GM20000 (cell line): ENCODE results near the gene IGFL2.
"Not testable (repeated sequence)": the region's sequence is repeated elsewhere in the genome, so short reads cannot be mapped to it uniquely, and the experiment has no call there.

ENCODE experiments used
- DNase-seq: peaks from one replicate; pipeline ENCODE4 v3.0.0; 2012; ENCODE audit warnings: low spot score
- TF ChIP-seq, protein P1 (sequence below): IDR thresholded peaks from 2 replicates; pipeline ENCODE4 v1.5.1; 2012; ENCODE audit warnings: mild to moderate bottlenecking, control low read depth; ENCODE audit errors: extremely low read depth, missing control alignments

IGFL2 gene

DNA sequence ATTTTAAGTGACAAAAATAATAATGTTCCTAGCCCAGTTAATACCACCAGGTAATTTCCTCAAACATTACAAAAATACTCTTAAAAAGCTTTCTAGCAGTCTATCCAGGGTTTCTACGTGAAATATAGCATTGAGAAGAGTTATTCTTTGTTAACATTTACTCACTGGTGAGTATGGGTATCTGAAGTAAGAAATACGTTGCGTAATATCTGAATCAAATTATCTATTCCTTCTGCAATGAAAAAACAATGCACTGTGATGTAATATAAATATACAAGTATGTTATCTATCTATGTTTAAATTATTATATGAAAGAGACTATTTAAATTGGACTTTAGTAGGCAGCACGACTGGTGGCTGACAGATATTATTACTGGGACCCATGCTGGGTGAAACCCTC is 5.7 kb upstream of the IGFL2 start:
- TF ChIP-seq, protein P1, sequence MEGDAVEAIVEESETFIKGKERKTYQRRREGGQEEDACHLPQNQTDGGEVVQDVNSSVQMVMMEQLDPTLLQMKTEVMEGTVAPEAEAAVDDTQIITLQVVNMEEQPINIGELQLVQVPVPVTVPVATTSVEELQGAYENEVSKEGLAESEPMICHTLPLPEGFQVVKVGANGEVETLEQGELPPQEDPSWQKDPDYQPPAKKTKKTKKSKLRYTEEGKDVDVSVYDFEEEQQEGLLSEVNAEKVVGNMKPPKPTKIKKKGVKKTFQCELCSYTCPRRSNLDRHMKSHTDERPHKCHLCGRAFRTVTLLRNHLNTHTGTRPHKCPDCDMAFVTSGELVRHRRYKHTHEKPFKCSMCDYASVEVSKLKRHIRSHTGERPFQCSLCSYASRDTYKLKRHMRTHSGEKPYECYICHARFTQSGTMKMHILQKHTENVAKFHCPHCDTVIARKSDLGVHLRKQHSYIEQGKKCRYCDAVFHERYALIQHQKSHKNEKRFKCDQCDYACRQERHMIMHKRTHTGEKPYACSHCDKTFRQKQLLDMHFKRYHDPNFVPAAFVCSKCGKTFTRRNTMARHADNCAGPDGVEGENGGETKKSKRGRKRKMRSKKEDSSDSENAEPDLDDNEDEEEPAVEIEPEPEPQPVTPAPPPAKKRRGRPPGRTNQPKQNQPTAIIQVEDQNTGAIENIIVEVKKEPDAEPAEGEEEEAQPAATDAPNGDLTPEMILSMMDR: no peak
- DNase-seq: no peak

DNA sequence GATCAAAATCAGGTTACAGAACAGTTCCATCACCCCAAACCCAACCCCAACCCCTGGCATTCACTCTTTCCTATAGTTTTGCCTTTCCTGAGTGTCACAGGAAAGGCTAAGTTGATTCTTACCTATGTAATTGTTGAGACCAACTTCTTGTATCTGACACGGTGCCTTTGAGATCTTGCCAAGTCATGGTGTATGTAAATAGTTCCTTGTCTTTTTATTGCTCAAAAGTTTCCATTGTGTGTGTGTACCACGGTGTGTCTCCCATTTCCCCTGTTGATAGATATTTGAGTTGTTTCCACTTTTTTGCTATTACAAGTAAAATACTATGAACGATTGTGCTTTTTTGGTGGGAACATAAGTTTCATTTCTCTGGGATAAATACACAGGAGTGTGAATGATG is 3.3 kb upstream of the IGFL2 start:
- TF ChIP-seq, protein P1: no peak
- DNase-seq: no peak

DNA sequence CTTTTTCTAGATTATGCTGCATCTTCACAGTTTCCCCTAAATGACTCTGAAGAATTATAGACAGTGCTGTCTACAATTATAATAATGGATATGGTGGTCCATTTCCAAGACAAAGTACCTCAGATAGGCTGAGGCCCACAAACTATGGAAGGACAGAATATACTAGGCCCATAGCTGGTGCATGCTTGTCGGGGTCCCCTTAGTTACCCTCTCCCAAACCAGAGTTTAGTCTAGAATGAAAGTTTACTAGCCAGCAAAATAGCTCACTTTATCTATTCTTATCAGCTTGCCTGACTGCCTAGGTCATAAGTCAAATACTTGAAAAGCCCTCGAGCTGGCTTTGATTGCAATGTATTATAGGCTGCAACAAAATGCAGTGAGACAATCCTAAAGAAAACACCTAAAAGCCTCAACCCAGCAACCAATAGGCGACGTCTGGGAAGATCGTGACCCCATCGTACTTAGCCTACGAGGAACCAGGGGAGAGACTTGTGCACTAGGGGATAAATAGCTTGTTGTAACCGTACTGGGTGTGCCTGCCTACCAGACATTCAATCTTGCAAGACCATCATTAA is 785 bp upstream of the IGFL2 start:
- TF ChIP-seq, protein P1: no peak
- no peak for DNase-seq

DNA sequence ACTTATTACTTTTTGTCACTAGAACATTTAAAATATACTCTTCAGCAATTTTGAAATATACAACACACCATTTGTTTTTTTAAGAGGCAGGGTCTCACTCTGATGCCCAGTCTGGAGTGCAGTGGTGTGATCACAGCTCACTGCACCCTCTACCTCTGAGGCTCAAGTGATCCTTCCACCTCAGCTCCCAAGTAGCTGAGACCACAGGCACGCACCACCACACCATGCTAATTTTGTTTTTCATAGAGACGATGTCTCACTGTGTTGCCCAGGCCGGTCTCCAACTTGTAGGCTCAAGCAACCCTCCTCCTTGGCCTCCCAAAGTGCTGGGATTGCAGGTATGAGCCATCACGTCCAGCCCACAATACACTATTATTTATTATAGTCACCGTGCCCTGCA is 2.6 kb downstream of the IGFL2 start:
- DNase-seq: no peak
- TF ChIP-seq, protein P1: no peak

DNA sequence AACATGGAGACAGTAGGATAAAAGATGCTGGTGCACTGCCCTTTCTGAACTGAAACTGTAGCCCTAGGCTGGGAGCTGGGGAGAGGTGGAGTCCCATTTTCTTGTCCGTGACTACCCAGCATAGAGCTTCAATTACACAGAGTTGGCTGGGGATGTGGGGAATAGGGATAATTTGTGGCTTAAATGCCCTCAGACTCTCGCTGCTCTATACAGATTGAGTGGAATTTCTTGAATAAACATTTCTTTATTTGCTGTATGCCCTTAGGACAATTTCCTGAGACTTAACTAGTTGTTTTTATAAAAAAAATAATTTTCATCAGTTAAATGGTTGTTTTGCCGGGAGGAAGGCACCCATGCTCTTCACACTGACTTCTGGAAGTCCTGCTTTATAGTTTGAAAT is 7.2 kb downstream of the IGFL2 start:
- TF ChIP-seq, protein P1: no peak
- DNase-seq: no peak

DNA sequence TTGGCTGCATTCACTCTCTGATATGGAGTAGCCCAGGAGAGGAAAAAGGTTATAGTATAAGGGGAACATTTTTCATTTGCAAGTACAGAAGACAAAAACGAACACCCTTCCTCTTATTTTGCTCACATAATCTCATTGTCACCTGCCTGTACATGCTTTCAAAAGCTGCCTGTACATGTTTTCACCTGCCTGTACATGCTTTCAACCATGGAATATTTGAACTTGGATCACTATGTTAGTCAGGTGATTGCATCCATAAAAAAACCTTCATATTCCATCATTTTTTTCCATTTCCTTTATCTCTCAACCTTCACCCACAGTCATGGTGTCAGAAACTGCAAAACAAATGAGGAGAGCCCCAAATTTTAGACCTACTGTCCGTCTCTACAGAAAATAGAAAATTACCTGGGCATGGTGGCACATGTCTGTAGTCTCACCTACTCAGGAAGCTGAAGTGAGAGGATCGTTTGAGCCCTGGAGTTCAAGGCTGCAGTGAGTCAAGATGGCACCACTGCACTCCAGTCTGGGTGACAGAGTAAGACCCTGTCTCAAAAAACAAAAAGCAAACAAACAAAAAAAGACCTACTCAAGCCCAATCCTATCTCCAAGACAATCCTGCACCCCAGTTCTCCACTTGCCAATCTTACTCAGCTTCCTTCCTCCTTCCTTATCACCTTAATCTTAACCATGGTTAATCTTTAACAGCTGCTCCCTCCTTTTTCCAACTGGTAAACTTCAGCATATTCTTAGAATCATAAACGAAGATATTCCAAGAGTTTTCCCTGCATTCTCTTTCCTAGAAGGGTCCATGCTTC is 11.6 kb downstream of the IGFL2 start:
- no peak for DNase-seq
- TF ChIP-seq, protein P1: no peak

DNA sequence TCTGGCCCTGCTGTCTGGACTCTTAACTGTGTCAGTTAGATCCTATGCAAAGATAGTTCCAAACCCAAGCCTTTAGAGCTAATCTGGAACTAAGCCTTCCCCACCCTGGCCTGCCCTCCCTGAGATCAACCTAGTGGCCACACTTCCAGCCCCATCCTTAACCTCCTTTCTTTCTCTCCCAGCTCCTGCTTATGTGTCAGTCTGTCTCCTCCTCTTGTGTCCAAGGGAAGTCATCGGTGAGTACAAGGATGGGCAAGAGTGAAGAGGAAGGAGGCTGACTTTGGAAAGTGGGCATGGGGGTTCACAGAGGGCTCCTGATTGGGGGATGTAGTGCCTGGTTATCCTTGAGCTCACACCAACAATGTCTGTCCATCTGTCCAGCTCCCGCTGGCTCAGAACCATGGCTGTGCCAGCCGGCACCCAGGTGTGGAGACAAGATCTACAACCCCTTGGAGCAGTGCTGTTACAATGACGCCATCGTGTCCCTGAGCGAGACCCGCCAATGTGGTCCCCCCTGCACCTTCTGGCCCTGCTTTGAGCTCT is 12.3 kb downstream of the IGFL2 start:
- DNase-seq: no peak

DNA sequence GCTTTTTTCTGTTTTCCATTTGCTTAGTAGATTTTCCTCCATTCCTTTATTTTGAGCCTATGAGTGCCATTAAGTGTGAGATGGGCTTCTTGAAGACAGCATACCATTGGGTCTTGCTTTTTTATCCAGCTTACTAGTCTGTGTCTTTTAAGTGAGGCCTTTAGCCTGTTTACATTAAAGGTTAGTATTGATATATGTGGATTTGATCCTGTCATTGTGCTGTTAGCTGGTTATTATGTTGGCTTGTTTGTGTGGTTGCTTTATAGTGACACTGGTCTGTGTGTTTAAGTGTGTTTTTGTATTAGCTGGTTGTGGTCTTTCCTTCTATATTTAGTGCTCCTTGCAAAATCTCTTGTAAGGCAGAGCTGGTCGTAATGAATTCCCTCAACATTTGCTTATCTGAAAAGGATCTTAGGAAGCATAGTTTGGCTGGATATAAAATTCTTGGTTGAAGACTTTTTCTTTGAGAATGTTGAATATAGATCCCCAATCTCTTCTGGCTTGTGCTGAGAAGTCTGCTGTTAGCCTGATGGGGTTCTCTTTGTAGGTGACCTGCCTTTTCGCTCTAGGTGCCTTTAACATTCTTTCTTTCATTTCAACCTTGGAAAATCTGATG is 13.7 kb downstream of the IGFL2 start:
- DNase-seq: not testable (repeated sequence)

More for the DNA sequence above, 12.3 kb downstream of the IGFL2 start:
- TF ChIP-seq, protein P1: no peak
